ENCODE data around the gene CNKSR2.

DNA sequence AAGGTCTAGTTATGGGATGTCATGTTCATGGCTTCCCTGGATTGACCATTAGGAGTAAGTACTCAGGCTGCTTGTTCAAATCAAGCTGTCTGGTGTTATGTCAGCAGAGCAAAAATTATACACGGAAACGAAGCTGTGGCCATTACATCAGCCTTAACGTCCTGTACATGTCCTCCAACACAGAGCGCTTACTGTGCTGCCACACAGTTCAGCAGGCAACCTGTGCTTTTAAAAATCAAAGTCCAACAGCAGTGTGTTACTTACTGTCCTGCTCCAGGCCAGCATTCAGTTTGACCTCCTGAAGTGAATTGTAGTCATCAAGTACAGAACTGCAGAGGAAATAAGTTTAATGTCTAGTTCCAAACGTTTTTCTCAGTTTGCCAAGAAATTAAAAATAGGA is 237.9 kb downstream of the CNKSR2 start:
- TF ChIP-seq, protein P1, sequence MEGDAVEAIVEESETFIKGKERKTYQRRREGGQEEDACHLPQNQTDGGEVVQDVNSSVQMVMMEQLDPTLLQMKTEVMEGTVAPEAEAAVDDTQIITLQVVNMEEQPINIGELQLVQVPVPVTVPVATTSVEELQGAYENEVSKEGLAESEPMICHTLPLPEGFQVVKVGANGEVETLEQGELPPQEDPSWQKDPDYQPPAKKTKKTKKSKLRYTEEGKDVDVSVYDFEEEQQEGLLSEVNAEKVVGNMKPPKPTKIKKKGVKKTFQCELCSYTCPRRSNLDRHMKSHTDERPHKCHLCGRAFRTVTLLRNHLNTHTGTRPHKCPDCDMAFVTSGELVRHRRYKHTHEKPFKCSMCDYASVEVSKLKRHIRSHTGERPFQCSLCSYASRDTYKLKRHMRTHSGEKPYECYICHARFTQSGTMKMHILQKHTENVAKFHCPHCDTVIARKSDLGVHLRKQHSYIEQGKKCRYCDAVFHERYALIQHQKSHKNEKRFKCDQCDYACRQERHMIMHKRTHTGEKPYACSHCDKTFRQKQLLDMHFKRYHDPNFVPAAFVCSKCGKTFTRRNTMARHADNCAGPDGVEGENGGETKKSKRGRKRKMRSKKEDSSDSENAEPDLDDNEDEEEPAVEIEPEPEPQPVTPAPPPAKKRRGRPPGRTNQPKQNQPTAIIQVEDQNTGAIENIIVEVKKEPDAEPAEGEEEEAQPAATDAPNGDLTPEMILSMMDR (conservative IDR thresholded peaks at IDR 0.05 in 1 of 2, IDR thresholded peaks at IDR 0.05 in 1 of 2; ENCODE audit: extremely low read depth in 1 of 2, insufficient read depth in 1 of 2, low read depth in 1 of 2, low read length in 2 of 2) = no peak
- TF ChIP-seq EZH2 (IDR thresholded peaks at IDR 0.05; ENCODE audit: borderline replicate concordance, low read length) = no peak

Measured in mammary epithelial cell (primary cell).